ENCODE data around the gene OTULINL.

DNA sequence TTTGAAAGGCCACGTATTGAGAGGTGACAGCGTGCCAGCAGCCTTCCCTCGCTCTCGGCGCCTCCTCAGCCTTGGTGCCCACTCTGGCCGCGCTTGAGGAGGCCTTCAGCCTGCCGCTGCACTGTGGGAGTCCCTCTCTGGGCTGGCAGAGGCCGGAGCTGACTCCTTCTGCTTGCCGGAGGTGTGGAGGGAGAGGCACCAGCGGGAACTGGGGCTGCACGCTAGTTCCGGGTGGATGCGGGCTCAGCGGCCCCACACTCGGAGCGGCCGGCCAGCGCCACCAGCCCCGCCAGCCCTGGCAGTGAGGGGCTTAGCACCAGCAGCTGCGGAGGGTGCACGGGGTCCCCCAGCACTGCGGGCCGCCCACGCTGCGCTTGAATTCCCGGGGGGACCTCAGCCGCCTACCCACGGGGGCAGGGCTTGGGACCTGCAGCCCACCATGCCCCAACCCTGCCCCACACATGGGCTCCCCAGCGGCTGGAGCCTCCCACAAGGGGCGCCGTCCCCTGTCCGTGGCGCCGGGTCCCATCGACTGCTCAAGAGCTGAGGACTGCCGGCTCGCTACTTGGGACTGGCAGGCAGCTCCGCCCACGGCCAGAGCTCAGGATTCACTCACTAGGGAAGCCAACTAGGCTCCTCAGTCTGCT, 4.4 kb upstream of the OTULINL start:
- TF ChIP-seq, protein P1, sequence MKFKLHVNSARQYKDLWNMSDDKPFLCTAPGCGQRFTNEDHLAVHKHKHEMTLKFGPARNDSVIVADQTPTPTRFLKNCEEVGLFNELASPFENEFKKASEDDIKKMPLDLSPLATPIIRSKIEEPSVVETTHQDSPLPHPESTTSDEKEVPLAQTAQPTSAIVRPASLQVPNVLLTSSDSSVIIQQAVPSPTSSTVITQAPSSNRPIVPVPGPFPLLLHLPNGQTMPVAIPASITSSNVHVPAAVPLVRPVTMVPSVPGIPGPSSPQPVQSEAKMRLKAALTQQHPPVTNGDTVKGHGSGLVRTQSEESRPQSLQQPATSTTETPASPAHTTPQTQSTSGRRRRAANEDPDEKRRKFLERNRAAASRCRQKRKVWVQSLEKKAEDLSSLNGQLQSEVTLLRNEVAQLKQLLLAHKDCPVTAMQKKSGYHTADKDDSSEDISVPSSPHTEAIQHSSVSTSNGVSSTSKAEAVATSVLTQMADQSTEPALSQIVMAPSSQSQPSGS (IDR thresholded peaks at IDR 0.05; ENCODE audit: low read length), result no peak
- no peak for TF ChIP-seq CEBPB (IDR thresholded peaks at IDR 0.05; ENCODE audit: low read depth, low read length)
- no peak for TF ChIP-seq TAF1 (IDR thresholded peaks at IDR 0.05; ENCODE audit: low read depth, low read length)
- TF ChIP-seq, protein P2, sequence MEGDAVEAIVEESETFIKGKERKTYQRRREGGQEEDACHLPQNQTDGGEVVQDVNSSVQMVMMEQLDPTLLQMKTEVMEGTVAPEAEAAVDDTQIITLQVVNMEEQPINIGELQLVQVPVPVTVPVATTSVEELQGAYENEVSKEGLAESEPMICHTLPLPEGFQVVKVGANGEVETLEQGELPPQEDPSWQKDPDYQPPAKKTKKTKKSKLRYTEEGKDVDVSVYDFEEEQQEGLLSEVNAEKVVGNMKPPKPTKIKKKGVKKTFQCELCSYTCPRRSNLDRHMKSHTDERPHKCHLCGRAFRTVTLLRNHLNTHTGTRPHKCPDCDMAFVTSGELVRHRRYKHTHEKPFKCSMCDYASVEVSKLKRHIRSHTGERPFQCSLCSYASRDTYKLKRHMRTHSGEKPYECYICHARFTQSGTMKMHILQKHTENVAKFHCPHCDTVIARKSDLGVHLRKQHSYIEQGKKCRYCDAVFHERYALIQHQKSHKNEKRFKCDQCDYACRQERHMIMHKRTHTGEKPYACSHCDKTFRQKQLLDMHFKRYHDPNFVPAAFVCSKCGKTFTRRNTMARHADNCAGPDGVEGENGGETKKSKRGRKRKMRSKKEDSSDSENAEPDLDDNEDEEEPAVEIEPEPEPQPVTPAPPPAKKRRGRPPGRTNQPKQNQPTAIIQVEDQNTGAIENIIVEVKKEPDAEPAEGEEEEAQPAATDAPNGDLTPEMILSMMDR (IDR thresholded peaks at IDR 0.05; ENCODE audit: control extremely low read depth in 1 of 3, insufficient read depth in 1 of 3, low read depth in 1 of 3, low read length in 3 of 3), result peak in 1 of 3 experiments; percentile 23; a peak in 1 of 4 replicates
- peak in 1 of 2 experiments; percentile 14; a peak in 1 of 4 replicates for TF ChIP-seq RAD21 (IDR thresholded peaks at IDR 0.05 in 1 of 2, conservative IDR thresholded peaks at IDR 0.05 in 1 of 2; ENCODE audit: low read depth in 2 of 2, low read length in 2 of 2)
- no peak for TF ChIP-seq SP1 (IDR thresholded peaks at IDR 0.05; ENCODE audit: low read depth, low read length)
- TF ChIP-seq CBX8 (IDR thresholded peaks at IDR 0.05; ENCODE audit: borderline replicate concordance, low read depth, low read length), result no peak
- TF ChIP-seq, protein P3, sequence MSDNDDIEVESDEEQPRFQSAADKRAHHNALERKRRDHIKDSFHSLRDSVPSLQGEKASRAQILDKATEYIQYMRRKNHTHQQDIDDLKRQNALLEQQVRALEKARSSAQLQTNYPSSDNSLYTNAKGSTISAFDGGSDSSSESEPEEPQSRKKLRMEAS (IDR thresholded peaks at IDR 0.05), result no peak
- no peak for TF ChIP-seq POLR2A (IDR thresholded peaks at IDR 0.05; ENCODE audit: control extremely low read depth in 1 of 2, low read depth in 2 of 2, low read length in 2 of 2)
- no peak for TF ChIP-seq EZH2 (IDR thresholded peaks at IDR 0.05; ENCODE audit: low read depth, low read length, severe bottlenecking)
- no peak for TF ChIP-seq EP300 (IDR thresholded peaks at IDR 0.05; ENCODE audit: borderline replicate concordance in 1 of 2, low read depth in 2 of 2, low read length in 2 of 2)

Data from H1 (cell line).